ENCODE measurements around the gene SLC4A5. TPM values are rescaled to one million over a fixed set of nuclear protein-coding genes. Genes with fewer than 3 reads are reported as not detected.

Gene SLC4A5
- total RNA-seq, 1 experiment from 2014 or later = 1.8 TPM

- intact Hi-C loops (cut with micrococcal nuclease; ENCODE audit: unreplicated experiment) = no loop called here
- BruUV-seq (replicated peaks) = no TSS peak
- Histone ChIP-seq H3K9me3 (ENCODE audit: low read depth, low read length, poor library complexity, severe bottlenecking) (no peaks in the 10 kb centered on the region), H3K4me1 (ENCODE audit: insufficient read depth, low read length, poor library complexity, severe bottlenecking) (no peaks in the 10 kb centered on the region), H3K4me3 (ENCODE audit: low read depth, low read length, poor library complexity, severe bottlenecking) (no peak overlapping the region), H3K36me3 (ENCODE audit: insufficient read depth, low read length, poor library complexity, severe bottlenecking) (no peaks in the 10 kb centered on the region), H3K27ac (ENCODE audit: low read depth, low read length, poor library complexity, severe bottlenecking) (no peak overlapping the region), H3K27me3 (replicated peaks; ENCODE audit: insufficient read depth, low read depth, low read length, poor library complexity) (no peaks in the 10 kb centered on the region)
- no peak for DNase-seq (ENCODE audit: low spot score)
- TF ChIP-seq EZH2 (IDR thresholded peaks at IDR 0.05; ENCODE audit: borderline replicate concordance, low read depth, low read length, poor library complexity, severe bottlenecking) (no peak), CTCF (conservative IDR thresholded peaks at IDR 0.05; ENCODE audit: low read depth, low read length) (no peak)
- CTCF ChIA-PET = no interaction called here
- POLR2A ChIA-PET (ENCODE audit: low non-redundant PET) = no interaction called here
These were observed 38.7 kb downstream of the SLC4A5 start for GRCh38 chr2:74304332-74305148.

- no peaks in the 10 kb centered on the region for H3K27me3 ChIP-seq (replicated peaks; ENCODE audit: insufficient read depth, low read depth, low read length, poor library complexity)
- H3K36me3 ChIP-seq (ENCODE audit: insufficient read depth, low read length, poor library complexity, severe bottlenecking) = no peaks in the 10 kb centered on the region
- H3K4me3 ChIP-seq (ENCODE audit: low read depth, low read length, poor library complexity, severe bottlenecking) = no peak overlapping the region
- H3K4me1 ChIP-seq (ENCODE audit: insufficient read depth, low read length, poor library complexity, severe bottlenecking) = no peaks in the 10 kb centered on the region
- no peak for TF ChIP-seq EZH2 (IDR thresholded peaks at IDR 0.05; ENCODE audit: borderline replicate concordance, low read depth, low read length, poor library complexity, severe bottlenecking)
- no peak for TF ChIP-seq CTCF (conservative IDR thresholded peaks at IDR 0.05; ENCODE audit: low read depth, low read length)
- H3K27ac ChIP-seq (ENCODE audit: low read depth, low read length, poor library complexity, severe bottlenecking) = no peak overlapping the region
- intact Hi-C loops (cut with micrococcal nuclease; ENCODE audit: unreplicated experiment) = no loop called here
- POLR2A ChIA-PET (ENCODE audit: low non-redundant PET) = no interaction called here
- no peaks in the 10 kb centered on the region for H3K9me3 ChIP-seq (ENCODE audit: low read depth, low read length, poor library complexity, severe bottlenecking)
- no peak for DNase-seq (ENCODE audit: low spot score)
- BruUV-seq (replicated peaks) = no TSS peak
- CTCF ChIA-PET = no interaction called here
These were observed 40.4 kb downstream of the SLC4A5 start for GRCh38 chr2:74302865-74303264.

GRCh38 chr2:74301262-74301661, 42.0 kb downstream of the SLC4A5 start:
- H3K4me3 ChIP-seq (ENCODE audit: low read depth, low read length, poor library complexity, severe bottlenecking) = no peak overlapping the region
- no peaks in the 10 kb centered on the region for H3K36me3 ChIP-seq (ENCODE audit: insufficient read depth, low read length, poor library complexity, severe bottlenecking)
- no peaks in the 10 kb centered on the region for H3K27me3 ChIP-seq (replicated peaks; ENCODE audit: insufficient read depth, low read depth, low read length, poor library complexity)
- no peak for DNase-seq (ENCODE audit: low spot score)
- intact Hi-C loops (cut with micrococcal nuclease; ENCODE audit: unreplicated experiment) = no loop called here
- H3K27ac ChIP-seq (ENCODE audit: low read depth, low read length, poor library complexity, severe bottlenecking) = no peak overlapping the region
- H3K9me3 ChIP-seq (ENCODE audit: low read depth, low read length, poor library complexity, severe bottlenecking) = no peaks in the 10 kb centered on the region
- ChIA-PET CTCF (no interaction called here), POLR2A (ENCODE audit: low non-redundant PET) (no interaction called here)
- TF ChIP-seq EZH2 (IDR thresholded peaks at IDR 0.05; ENCODE audit: borderline replicate concordance, low read depth, low read length, poor library complexity, severe bottlenecking) (no peak), CTCF (conservative IDR thresholded peaks at IDR 0.05; ENCODE audit: low read depth, low read length) (no peak)
- H3K4me1 ChIP-seq (ENCODE audit: insufficient read depth, low read length, poor library complexity, severe bottlenecking) = no peaks in the 10 kb centered on the region
- no TSS peak for BruUV-seq (replicated peaks)

Measured in A673 (cell line).